HepG2 (cell line): ENCODE data around the gene KIAA1549.

Experiments used
- CHD2 ChIP-seq: IDR thresholded peaks from 2 replicates; pipeline ENCODE4 v1.6.1; 2011; ENCODE audit warnings: low read depth, low read length, improper control_type of control experiment
- CTCF ChIP-seq: sonication (generic); formaldehyde crosslinking; IDR thresholded peaks from 2 replicates; pipeline ENCODE4 v1.5.0; 2020; ENCODE audit warnings: mild to moderate bottlenecking, missing genetic modification reagents, moderate library complexity
- FIP1L1 ChIP-seq: fragments of 200-400 bp; formaldehyde crosslinking; IDR thresholded peaks from 2 replicates; pipeline ENCODE4 v1.6.1; 2018; ENCODE audit warnings: low read depth, mild to moderate bottlenecking, low read length, moderate library complexity, borderline replicate concordance; ENCODE audit not compliant: insufficient read depth
- TCF12 ChIP-seq, 2 experiments: fragments of 450-650 bp in 1 of 2; sonication (generic) in 1 of 2; formaldehyde crosslinking in 1 of 2; IDR thresholded peaks; 2 replicates each; pipeline versions ENCODE4 v1.6.1 to v1.8.0; 2017 to 2022; ENCODE audit warnings: antibody characterized with exemption in 1 of 2, mild to moderate bottlenecking in 1 of 2, missing genetic modification reagents in 1 of 2, moderate library complexity in 1 of 2
- TEAD2 ChIP-seq: sonication (generic); formaldehyde crosslinking; IDR thresholded peaks from 2 replicates; pipeline ENCODE4 v1.9.0; 2021; ENCODE audit warnings: missing genetic modification reagents
- THAP11 ChIP-seq: IDR thresholded peaks from 2 replicates; pipeline ENCODE4 v1.6.1; 2016; ENCODE audit warnings: missing biosample characterization, missing genetic modification reagents
- ZNF607 ChIP-seq: sonication (generic); formaldehyde crosslinking; IDR thresholded peaks from 2 replicates; pipeline ENCODE4 v1.5.1; 2020; ENCODE audit warnings: missing genetic modification reagents, mild to moderate bottlenecking, borderline replicate concordance

- no peak for TF ChIP-seq TEAD2 (CRISPR knock-in tag)
- no peak for TF ChIP-seq CHD2
- TF ChIP-seq CTCF = no peak
- no peak for TF ChIP-seq THAP11 (CRISPR knock-in tag)
- no peak for TF ChIP-seq TCF12 (IDR thresholded peaks at IDR 0.05)
- TF ChIP-seq TCF12 (CRISPR knock-in tag; IDR thresholded peaks at IDR 0.05) = no peak
- no peak for TF ChIP-seq ZNF607
- no peak for TF ChIP-seq FIP1L1
Observed at GRCh38 chr7:138935465-138936011, 45.7 kb downstream of the KIAA1549 start.
